Ramos (cell line): ENCODE data around the gene GRK5.

ENCODE experiments used
- in situ Hi-C: fragments of 300-500 bp; cut with MboI; formaldehyde crosslinking; loops from one replicate; pipeline ENCODE4 v1.14.3; 2022; ENCODE audit warnings: low sequenced_read_pairs; ENCODE audit not compliant: unreplicated experiment

The GRK5 gene

DNA sequence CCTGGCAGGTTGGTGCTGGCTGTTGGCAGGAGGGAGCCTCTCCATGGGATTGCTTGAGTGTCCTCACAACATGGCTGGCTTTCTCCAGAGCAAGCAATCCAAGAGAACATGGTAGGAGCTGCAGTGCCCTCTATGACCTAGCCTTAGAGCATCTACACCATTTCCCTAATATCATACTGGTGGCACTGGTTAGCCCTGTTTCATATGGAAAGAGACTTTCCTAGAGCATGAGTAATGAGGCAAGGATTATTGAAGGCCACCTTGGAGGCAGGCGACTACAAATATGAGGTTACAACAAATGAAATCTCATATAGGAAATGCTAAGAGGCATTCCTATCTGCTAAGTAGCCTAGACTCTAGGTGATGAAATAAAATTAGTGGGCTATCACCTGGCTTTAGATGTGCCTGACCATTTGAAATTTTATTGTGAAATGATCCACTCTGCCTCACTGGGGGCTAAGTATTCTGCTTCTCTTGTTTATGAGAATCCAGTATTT is 181.5 kb downstream of the GRK5 start:
- in situ Hi-C loops = no loop called here

DNA sequence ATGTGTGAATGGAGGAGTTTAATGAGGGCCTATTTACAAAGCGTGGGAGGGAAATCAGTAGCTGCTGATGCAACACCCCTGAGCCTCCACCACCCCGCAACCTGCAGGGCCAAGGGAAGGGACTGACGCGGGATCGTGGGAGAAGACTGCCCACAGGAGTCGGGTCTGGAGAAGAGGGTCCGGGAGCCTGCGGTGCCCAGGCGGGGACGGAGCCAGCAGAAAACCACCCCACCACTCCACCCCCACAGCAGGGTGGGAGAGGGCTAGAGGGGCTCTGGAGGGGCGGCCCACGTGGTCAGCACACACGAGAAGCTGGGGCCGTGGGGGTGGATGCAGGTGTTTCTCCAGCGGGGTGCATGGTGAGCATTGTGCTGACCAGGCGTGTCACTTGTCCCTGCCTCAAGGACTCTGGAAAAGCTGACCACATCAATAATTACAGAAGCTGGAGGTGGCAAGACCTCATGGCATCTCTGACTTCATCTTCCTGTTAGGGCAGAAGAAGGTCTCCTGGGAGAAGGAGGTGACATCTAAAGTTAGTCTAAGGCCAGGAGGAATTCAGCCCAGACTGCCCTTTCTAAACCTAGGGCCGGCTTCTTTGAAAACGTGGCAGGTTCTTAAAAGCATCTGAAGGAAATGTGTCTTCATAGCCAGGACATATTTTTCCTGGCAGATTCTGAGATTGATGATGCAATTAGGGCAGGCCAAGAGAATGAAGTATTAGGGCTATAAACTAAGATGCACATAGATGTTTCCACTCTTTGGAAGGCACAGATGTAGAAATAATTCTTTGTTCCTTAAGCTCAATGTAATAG is 184.3 kb downstream of the GRK5 start:
- in situ Hi-C loops = no loop called here

DNA sequence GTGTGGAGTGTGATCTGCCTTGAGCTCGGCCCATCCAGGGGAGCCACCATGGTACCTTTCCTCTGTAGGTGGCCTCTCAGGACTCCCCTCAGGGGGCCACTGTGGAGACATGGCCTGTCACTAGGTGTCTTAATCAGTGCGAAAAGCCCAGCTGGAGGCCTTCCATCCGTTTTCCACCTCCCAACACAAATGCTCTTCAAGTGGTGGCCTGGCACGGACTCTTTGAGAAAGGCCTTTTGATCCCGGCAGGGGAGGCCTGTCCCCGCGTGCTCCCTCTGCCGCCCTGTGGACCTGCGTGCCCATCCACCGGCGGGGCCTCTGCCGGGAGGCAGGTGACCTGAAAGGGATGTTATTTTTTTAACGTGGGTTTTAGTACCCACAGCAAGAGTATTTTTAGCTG is 185.6 kb downstream of the GRK5 start:
- in situ Hi-C loops = no loop called here

DNA sequence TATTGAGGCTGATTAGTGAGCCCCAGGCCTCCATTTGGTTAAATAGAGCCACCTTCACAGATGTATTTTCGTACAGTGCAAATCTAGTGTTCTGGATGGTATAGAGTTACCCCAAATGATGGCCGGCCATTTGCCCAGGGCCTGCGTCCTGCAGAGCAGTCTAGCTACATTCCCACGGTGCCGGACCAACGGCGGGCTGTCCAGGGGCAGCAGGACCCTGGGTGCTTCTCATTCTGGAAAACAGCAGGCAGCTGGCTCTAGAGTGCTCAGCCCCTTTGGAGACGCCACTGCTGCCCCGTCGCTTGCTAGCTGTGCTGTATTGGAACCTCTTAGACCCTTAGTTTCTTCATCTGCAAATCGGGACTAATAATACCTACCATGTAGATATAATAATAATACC is 186.1 kb downstream of the GRK5 start:
- in situ Hi-C loops = no loop called here

DNA sequence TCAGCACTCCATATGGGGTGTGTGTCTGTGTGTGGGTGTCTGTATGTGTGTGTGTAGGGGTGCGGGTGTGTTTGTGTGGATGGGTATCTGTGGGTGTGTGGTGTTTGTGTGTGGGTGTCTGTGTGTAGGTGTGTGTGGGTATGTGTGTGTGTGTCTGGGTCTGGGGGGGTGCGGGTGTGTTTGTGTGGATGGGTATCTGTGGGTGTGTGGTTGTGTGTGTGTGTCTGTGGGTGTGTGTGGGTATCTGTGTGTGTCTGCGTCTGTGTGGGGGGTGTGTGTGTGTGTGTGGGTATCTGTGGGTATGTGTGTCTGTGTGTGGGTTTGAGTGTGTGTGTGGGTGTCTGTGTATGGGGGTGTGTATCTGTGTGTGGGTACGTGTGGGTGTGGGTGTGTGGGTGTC is 186.5 kb downstream of the GRK5 start:
- in situ Hi-C loops = no loop called here

DNA sequence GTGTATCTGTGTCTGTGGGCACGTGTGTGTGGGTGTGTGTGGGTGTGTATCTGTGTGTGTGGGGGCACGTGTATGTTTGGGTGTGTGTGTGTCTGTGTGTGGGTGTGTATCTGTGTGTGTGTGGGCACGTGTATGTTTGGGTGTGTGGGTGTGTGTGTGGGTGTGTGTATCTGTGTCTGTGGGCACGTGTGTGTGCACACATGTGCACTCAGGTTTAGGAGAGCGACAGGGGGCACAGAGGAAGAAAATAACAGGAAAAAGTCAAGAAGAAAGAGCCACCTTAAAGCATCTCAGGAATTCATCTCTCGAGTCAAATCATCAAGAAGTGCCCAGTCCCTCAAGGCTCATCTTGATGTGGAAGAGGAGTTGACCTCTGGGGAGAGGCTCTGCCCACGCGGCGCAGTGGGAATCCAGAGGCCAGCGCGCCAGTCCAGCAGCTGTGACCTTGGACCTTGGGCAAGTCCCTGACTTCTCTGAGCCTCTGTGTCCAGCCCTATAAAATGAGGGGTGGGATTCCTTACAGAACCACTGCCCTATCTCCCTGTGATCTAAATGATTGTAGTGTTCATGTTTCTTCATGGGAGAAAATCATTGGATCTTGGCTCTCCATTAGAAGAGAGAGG is 187.4 kb downstream of the GRK5 start:
- in situ Hi-C loops = no loop called here

DNA sequence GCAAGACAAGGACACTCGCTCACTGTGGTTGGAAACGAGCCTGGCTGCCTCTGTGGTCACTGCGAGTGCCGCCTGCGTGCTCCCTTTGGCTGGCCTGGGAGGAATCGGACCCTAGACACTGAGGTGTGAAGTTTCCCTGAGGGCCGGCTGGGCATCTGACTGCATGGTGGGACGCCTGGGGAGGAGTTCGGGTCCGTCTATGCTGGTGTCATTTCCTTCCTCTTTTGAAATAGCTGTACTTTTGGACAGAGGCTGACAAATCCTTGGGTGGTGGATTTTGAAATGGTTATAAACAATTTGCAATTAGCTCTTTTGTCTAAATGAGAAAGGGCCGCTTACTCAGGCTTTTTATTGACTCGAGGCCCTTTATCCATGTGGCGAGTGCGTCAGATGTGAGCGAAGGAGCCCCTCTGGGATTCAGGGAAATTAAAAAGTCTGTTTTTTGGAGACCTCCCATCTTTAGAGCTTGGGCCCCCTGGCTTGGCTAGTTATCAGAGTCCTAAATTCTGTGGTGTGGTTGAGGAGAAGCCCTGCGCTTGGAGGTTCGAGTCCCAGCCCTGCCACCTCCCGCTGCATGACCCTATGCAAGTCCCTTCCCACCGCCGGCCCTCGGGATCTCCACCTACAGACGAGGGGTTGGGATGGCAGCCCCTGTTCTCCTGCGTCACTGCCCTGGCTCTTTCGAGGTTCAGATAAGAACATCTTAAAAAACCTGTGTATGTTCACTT is 188.1 kb downstream of the GRK5 start:
- in situ Hi-C loops = no loop called here

DNA sequence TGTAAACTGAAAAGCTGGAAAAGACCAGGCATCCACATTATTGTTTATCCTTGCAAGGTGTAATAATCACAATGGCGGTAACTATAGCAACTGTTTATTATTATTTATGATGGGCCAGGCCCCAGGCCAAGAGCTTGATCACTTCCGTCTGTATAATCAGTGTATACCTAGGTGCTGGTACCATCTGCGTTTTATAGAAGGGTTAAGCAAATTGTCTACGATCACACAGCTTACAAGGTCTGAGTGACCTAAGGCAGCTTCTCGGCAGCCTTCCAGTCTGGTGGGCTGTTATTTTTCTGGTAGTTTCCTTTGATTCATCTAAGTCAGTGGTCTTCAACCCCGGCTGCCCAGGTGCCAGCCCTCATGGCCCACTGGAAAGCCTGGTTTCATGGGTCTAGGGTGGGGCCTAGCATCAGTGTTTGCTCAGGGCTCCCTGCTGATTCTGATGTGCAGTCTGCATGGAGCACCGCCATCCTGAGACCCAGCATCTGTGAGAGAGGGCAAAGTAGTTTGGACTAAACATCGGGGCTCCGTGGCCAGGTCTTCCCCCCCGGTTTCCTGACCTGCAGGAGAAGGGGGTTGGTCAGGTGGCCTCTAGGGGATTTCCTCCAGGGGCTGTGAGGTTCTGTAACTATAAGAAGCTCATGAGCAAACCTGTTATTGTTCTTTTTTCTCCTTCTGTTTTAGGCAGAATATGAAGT is 188.8 kb downstream of the GRK5 start:
- in situ Hi-C loops = no loop called here

DNA sequence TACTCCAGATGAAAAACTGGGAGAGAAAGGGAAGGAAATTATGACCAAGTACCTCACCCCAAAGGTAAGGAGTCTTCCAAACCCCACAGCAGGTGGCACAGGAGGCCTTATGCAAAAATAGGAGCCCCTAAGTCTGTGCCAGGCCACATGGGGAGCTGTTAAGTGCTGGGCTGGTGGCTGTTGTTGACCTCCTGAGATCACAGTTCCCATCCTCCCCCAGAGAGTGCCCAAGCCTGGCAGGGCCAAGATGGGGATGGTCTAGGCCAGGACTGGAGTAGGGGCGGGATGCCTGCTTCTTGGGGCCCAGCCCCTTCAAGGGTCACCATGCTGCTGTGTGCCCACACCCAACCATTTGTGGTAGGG is 189.3 kb downstream of the GRK5 start:
- in situ Hi-C loops = no loop called here

DNA sequence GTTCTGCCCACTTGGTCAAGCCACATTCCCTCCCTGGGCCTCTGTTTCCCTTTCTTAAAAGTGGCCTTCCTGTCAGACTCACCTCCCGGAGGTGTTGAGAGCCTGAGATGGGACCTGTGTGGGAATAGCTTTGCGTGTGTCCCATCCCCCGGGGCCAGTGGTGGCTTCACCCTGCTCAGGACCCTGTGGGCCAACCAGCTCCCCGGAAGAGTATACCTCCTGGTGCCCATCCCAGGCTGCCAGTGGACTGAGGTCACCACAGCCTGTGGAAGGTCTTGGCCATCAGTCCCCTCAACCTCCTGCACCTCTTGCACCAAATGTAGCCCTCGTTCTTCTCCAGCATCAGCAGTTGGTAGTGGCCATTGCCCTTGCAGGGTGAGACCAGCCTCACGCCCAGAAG is 190.0 kb downstream of the GRK5 start:
- in situ Hi-C loops = no loop called here

DNA sequence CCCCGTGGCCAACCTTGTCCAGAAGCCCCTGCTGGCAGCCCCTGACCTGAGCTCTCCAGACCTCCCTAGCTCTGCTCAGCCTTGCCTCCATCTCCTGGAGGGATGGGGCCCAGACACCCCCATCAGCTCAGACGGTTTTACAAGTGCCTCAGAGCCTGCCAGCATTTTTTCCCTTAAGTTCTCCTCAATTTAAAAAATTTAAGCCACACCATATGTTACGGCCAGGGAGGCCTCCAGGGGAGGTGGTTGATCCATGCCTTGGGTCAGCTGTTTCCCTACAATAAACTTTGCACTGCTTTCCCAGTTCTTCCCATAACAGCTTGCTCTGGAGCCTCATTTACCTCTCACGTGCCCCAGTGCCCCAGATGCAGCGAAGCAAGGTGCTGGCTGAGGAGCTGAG is 191.6 kb downstream of the GRK5 start:
- in situ Hi-C loops = no loop called here

DNA sequence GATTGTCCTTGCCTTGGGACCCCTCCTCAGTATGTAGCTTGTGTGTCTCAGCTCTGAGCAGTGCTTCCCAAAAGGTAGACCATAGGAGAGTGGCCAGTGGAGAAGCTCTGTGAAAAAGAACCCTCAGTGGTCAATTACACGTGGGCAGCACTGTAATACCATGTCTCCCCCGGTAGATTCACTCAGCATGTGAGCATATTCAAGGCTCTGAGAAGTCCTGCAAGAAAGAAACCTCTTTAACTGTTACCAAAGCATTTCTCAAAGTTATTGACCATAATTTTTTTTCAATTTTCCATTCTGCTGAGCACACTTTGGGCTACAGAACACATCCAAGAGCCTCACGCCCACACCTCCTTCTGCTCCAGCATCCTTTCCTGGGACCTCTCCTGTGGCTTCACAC is 192.1 kb downstream of the GRK5 start:
- in situ Hi-C loops = no loop called here

DNA sequence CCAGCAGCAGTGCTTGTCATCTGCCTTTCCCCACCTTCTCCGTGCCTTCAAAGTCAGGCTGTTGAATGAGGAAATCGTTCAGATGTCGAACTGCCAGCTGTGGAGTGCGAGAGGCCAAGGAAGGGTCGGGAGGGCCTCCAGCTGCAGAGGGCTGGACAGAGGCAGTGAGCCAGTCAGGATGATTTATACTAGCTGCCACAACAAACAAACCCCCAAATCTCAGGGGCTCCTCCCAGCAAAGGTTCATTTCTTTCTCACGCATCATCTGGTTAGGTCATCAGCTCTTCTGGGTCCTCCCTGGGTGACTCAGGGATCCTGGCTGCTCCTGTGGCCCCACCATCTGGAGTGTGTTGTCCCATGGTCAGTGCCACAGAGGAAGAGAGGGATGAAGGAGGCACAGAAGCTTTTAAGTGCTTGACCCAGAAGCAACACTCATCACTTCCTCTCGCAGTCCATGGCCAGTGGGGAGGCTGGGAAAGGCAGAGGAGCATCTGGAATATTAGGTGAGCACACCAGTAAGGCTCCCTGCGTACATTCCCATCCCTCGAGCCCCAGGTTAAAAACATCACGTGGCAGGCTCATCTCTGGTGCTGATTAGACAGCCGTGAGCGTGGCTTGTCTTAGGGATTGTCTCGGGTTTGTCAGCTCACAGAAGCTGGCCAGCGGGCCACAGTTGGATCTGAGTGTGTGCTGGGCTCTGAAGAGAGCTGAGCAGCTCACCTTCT is 194.5 kb downstream of the GRK5 start:
- in situ Hi-C loops = no loop called here

DNA sequence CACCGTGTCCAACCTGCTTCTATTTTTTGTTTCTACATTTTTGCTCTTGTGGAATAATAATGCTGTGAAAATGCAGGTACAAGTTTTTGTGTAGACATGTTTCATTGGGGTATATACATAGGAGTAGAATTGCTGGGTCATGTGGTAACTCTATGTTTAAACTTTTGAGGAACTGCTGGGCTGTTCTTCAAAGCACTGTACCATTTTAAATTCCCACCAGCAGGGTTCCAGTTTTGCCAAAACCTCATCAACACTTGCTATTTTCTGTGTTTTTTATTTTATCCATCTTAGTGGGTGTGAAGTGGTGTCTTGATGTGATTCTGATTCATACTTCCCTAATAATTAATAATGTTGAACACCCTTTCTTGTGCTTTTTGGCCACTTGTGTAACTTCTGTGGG is 196.6 kb downstream of the GRK5 start:
- in situ Hi-C loops = no loop called here

DNA sequence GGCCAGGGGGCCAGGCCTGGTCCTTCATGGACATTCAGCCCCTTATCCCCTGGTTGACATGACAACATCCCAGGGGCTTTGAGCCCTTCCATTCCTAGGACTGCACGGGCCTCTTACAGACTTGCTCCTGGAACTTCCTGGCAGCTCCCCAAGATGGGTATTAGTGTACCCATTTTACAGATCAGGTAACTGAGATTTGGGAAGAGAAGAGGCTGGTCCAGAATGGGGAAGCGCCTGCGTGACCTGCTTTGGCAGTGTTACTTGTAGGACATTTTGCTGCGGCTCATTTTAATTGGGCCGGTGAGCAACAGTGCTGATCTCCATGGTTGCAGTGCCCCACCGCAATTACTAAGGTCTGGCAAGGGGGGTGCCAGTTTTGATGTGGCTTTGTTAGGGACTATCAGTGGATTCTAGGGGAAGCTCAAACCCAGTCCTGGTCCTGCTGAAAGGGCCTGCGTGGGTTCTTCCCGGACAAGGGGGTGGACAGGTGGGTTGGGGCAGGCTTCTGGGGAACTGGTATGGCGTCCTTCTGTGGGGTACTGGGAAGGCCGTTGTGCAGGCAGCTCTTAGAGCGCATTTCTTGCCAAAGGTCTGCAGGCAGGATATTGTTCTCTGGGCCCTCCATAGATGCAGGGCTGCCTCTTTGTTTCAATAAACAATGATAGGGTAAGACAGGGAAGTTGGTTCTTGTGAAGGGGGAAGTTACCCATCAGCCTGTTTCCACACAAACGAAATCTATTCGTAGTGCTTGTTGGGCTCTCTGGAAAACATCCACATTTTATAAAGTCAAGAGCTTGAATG is 197.5 kb downstream of the GRK5 start:
- in situ Hi-C loops = no loop called here

DNA sequence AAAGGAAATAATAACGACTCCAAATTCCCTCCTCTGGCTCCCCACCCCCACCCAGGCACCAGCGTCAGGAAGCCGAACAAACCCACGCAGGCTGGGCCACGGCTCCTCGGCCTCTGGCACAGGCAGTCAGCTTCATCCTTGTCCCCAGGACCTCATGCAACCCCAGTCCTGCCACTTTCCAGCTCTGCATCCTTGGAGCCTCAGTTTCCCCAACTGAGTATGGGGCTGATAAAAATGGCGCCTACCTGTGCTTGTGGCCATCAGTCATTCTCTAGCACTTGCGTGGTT is 198.1 kb downstream of the GRK5 start:
- in situ Hi-C loops = no loop called here

DNA sequence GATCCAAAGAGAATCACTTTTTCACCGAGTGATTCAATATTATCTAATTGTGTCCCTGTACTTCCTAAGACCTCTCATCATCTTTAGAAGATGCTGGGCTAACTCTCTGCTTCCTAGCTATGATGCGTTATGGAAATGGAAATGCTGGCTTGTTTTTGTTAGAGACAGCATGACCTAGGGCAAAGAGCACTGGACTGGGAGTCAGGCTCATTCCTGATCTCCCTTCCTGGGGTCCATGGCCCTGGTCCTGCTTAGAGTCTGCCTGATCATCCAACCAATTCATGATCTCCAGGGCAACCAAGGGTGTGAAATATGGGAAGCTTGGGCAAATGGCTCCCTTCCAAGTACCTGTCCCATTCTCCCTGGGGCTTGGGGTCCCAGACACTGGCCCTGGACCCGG is 198.8 kb downstream of the GRK5 start:
- in situ Hi-C loops = no loop called here

DNA sequence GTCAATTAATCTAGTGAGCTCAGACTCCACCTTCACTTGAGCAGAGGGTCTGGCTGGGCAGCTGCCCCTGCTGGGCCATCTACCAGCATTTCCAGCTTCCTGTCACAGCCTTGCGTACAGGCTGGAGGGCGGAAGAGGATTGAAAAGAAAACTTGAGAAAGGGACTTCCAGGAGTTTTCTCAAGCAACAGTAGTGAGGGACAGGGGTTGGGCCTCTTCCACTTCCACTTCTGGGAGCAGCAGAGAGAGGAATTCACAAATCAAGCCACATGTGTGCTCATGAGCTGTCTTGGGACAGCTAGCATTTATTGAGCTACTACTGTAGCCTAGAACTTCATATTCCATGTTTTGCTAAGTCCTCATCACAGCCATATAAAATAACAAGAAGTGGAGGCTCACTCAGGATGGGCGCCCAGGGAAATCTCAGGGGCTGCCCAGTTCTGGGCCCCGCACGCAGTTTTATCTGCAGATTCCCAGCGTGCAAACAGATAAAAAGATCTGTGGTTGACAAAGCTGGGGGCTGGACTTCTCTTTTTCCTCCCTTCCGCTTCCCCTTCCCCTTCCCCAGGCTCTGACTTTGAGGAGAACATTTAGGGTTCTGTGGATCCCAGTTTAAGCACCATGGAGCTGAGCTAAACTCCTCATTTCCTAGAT is 199.4 kb downstream of the GRK5 start:
- in situ Hi-C loops = no loop called here

DNA sequence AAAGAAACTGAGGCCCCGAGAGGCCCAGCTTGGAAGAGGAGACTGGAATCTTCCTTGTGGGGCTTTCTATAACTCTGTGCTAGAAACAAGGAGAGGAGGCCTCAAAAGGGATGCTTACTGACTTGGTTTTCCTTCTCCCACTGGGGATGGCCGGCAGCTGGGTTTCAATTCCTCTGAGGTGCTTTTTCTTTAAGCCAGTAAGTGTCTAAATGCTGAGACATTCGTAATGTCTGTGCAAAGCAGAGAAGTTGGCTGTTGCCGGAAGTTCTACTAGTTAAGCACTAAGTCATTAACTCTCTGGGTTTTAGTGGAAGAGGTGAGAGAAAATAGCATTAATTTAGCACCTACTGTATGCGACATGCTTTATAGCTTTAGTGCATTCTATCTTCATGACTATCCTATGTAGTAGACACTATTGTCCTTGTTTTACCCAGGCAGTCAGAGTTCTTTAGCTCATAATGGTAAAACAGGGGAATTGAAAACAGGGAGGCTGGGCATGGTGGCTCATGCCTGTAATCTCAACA is 199.9 kb downstream of the GRK5 start:
- in situ Hi-C loops = no loop called here
